ENCODE results near the gene EEIG1.

Gene EEIG1

DNA sequence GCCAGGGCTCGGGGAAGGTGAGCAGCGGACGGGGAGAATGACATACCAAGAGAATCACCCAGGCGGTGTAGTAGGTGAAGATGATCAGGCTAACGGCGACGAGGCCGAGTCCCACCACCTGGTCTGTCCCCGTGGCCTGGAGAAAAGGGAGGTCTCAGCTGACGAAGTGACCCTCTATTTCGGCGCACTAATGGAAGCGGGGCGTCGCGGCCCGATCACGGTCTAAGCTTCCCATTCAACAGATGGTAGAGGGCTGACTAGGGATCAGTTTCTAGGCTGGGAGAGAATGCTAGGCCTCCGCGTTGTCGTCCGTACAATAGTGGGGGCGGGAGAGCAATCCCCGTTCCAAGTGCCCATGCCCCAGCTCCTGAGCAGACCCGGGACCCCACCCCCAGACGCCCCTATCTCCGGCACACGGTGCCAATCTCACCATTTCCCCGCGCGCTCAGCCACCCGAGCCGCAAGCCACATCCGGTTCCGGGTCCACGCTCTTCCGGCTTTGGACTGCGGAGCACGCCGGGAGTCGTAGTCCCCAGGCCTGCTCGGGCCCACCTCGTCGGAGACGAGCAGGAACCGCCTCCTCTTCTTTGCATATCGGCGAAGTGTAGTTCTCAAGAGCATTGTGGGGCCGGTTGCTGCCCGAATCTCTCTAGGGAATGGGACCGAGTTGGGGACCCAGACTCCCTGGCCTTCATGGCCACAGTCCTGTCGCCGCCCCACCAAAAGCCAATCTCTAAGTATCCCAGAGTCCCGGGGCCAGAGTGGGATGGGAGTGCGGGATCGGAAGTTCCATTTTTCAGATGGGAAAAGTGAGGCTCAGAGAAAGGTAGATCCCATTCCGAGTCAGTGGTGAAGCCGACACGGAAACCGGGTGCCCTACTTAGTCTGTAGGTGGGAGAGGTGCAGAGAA lies 43.1 kb downstream of the EEIG1 start, which contains the start of gene DPM2:
Gene DPM2 (minus strand): TSS at position 467 of the 910 bp plus-strand sequence. CDS start 34 bp downstream, at position 433.
- peak; percentile 53 for DNase-seq

DNA sequence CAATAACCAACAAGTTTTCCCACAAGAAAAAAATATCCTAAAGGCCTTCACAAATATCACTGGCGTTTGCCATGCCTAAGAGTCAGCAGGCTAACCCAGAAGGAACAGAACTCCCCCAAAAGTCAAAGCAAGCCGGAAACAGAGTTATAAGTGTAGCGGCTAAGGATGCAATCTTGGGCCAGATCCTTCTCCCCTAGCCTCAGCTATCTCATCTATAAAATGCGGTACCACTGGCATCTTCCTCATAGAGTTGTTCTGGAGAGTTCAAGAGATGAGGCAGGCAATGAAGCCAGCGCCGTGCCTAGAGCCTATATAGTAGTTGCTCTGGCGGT lies 43.8 kb downstream of the EEIG1 start:
- no peak for DNase-seq

- no peak for DNase-seq
These were observed 44.4 kb downstream of the EEIG1 start for GRCh38 chr9:127936347-127936852.

GRCh38 chr9:127935765-127936221 lies 45.0 kb downstream of the EEIG1 start:
- DNase-seq, result no peak

DNA sequence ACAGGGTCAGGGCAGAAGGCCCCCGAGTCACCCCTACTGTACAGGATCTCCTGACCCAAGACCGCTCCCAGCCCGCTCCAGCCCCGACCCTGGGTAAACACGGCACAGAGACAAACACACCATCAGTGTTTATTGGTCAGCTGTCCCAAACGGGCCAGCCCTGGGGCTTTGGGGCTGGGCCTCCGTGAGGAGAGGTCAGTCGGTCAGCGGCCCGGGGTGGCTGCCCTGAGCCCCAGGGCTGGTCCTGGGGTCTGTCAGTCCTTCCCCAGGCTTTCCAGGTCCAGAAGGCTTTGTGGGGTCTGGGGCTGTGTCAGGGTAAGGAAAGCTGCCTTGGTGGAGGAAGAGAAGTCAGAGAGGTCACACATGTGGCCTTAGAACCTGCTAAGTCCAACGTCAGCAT lies 45.8 kb downstream of the EEIG1 start:
- no peak for DNase-seq

DNA sequence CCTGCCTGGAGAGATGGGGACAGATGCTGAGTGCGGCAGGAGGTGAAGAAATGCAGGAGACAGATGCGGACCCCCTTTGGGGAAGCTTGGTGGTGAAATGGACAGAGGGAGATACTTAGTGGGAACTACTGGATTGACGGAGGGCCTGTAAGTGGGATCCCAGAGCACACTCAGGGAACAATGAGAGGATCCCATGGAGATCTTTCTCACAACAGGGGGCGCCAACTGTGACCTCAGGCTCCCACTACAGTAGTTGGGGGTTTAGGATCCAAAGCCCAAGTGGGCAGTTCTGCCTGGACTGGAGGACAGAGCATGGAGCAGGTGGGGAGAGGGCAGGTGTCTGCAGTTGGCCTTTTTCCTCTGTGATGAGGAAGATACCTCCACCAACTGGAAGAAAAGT lies 46.5 kb downstream of the EEIG1 start:
- DNase-seq, result no peak

GRCh38 chr9:127931092-127931881 lies 49.5 kb downstream of the EEIG1 start:
- DNase-seq, result no peak

Measured in GF-D8 (cell line).